GM12878 (cell line): ENCODE results near the gene FOSL1. TPM values are rescaled to one million over a fixed set of nuclear protein-coding genes. Genes with fewer than 3 reads are reported as not detected.
A peak's percentile ranks its signal among the peaks of the same experiment; 100 is the strongest.

Experiments used
- ATAC-seq: fragments of 200-7000 bp; cut with Tn5 transposase; 3 replicates; pipeline ENCODE4 v1.9.1; 2020; ENCODE audit warnings: mild to moderate bottlenecking, moderate library complexity
- BruUV-seq: library from RNA; stranded (reverse); fragments of 400-500 nt; replicated peaks from 2 replicates; lab custom pipeline; 2021; lab: Mats Ljungman, UMichigan
- CTCF ChIA-PET: fragments of 300-600 bp; sonication (Branson Sonifier 250); formaldehyde crosslinking; extraction: SDS; loops from one replicate; lab custom pipeline; 2021; ENCODE audit warnings: inconsistent platforms; lab: Yijun Ruan, JAX
- POLR2A ChIA-PET: fragments of 350-600 bp; formaldehyde crosslinking; extraction: SDS; loops from one replicate; lab custom pipeline; 2021; ENCODE audit warnings: inconsistent platforms; lab: Charles Lee
- RAD21 ChIA-PET: fragments of 300-600 bp; sonication (Branson Sonifier 250); formaldehyde crosslinking; loops from one replicate; lab custom pipeline; 2023; ENCODE audit warnings: antibody characterized with exemption; ENCODE audit not compliant: unreplicated experiment; lab: Charles Lee
- SMC1A ChIA-PET: fragments of 300-600 bp; sonication (Branson Sonifier 250); formaldehyde crosslinking; loops from one replicate; lab custom pipeline; 2023; ENCODE audit not compliant: unreplicated experiment, uncharacterized antibody; lab: Charles Lee
- DNase-seq: peaks from one replicate; pipeline ENCODE4 v3.0.0-alpha.2; 2011; ENCODE audit warnings: low read depth, low spot score
- FAIRE-seq: peaks from 3 replicates; lab custom pipeline; 2011; peaks lifted over from hg19 to GRCh38; lab: Jason Lieb, UNC
- H2AFZ ChIP-seq: 2 replicates; pipeline ENCODE4 v1.6.0; 2011; ENCODE audit warnings: low read depth, low read length, control low read depth; ENCODE audit not compliant: control insufficient read depth
- H3K27ac ChIP-seq: 2 replicates; pipeline ENCODE4 v1.5.1; 2011; ENCODE audit warnings: control low read depth; ENCODE audit not compliant: control insufficient read depth, insufficient read depth
- H3K27me3 ChIP-seq, 2 experiments: replicated peaks in 1 of 2; 2 replicates each; pipeline versions ENCODE4 v1.6.0 to v1.6.1; 2011; ENCODE audit warnings: low read length in 1 of 2; ENCODE audit not compliant: control insufficient read depth in 2 of 2, insufficient read depth in 2 of 2
- H3K36me3 ChIP-seq, 2 experiments: 2 replicates each; pipeline ENCODE4 v1.5.1; 2011; ENCODE audit warnings: low read length in 1 of 2; ENCODE audit not compliant: control insufficient read depth in 2 of 2, insufficient read depth in 2 of 2
- H3K4me1 ChIP-seq: 2 replicates; pipeline ENCODE4 v1.6.1; 2011; ENCODE audit warnings: mild to moderate bottlenecking, low read length, moderate library complexity, mixed read lengths; ENCODE audit not compliant: control insufficient read depth, insufficient read depth
- H3K4me2 ChIP-seq: 2 replicates; pipeline ENCODE4 v1.6.0; 2011; ENCODE audit warnings: control low read depth; ENCODE audit not compliant: control insufficient read depth, insufficient read depth
- H3K4me3 ChIP-seq: fragments of 200-600 bp; sonication (generic); 2 replicates; pipeline ENCODE4 v1.5.1; 2016
- H3K79me2 ChIP-seq: 2 replicates; pipeline ENCODE4 v1.6.0; 2011; ENCODE audit warnings: low read length; ENCODE audit not compliant: control insufficient read depth, insufficient read depth
- H3K9ac ChIP-seq: 2 replicates; pipeline ENCODE4 v1.8.0; 2011; ENCODE audit warnings: low read length, control low read depth, mixed read lengths; ENCODE audit not compliant: control insufficient read depth, insufficient read depth
- H3K9me3 ChIP-seq: replicated peaks from 3 replicates; pipeline ENCODE4 v1.5.1; 2011; ENCODE audit warnings: mild to moderate bottlenecking, low read length; ENCODE audit not compliant: control insufficient read depth, insufficient read depth
- H4K20me1 ChIP-seq: 2 replicates; pipeline ENCODE4 v1.6.0; 2011; ENCODE audit not compliant: control insufficient read depth, insufficient read depth
- BCL11A ChIP-seq: IDR thresholded peaks from 2 replicates; pipeline ENCODE4 v1.6.1; 2011; ENCODE audit warnings: low read depth, low read length
- CBX5 ChIP-seq: sonication (generic); IDR thresholded peaks from 2 replicates; pipeline ENCODE4 v1.6.1; 2016; ENCODE audit warnings: low read depth, moderate library complexity, mild to moderate bottlenecking, inconsistent platforms
- EP300 ChIP-seq, 2 experiments: fragments of 150-350 bp in 1 of 2; IDR thresholded peaks; 2 replicates each; pipeline ENCODE4 v1.6.1; 2011 to 2012; ENCODE audit warnings: low read depth in 2 of 2, low read length in 2 of 2, borderline replicate concordance in 1 of 2, improper control_type of control experiment in 1 of 2, inconsistent platforms in 1 of 2; ENCODE audit not compliant: control insufficient read depth in 1 of 2
- HDGF ChIP-seq: fragments of 450-650 bp; IDR thresholded peaks from 2 replicates; pipeline ENCODE4 v1.6.1; 2016; ENCODE audit warnings: antibody characterized with exemption
- NFYA ChIP-seq: IDR thresholded peaks from 2 replicates; pipeline ENCODE4 v1.6.1; 2011; ENCODE audit warnings: low read depth, mild to moderate bottlenecking, low read length, improper control_type of control experiment, borderline replicate concordance
- POLR2AphosphoS2 ChIP-seq: IDR thresholded peaks from 2 replicates; pipeline ENCODE4 v1.6.1; 2011; ENCODE audit warnings: low read depth, mild to moderate bottlenecking, low read length, improper control_type of control experiment, moderate library complexity
- RAD51 ChIP-seq: fragments of 450-650 bp; IDR thresholded peaks from 2 replicates; pipeline ENCODE4 v1.6.1; 2016; ENCODE audit warnings: moderate library complexity, mild to moderate bottlenecking, inconsistent platforms
- RELA ChIP-seq: fragments of 450-650 bp; IDR thresholded peaks from 2 replicates; pipeline ENCODE4 v1.8.0; 2014; ENCODE audit warnings: borderline replicate concordance; ENCODE audit not compliant: partially characterized antibody
- RUNX3 ChIP-seq: IDR thresholded peaks from 2 replicates; pipeline ENCODE4 v1.6.1; 2012; ENCODE audit warnings: low read length, inconsistent platforms
- TCF3 ChIP-seq: IDR thresholded peaks from 2 replicates; pipeline ENCODE4 v1.6.1; 2012; ENCODE audit warnings: low read depth, mild to moderate bottlenecking, low read length, borderline replicate concordance; ENCODE audit not compliant: insufficient read depth
- ZNF207 ChIP-seq: fragments of 450-650 bp; IDR thresholded peaks from 2 replicates; pipeline ENCODE4 v1.6.1; 2014; ENCODE audit warnings: antibody characterized with exemption, mild to moderate bottlenecking, borderline replicate concordance
- whole genome bisulfite sequencing: methylation state at CpG from one replicate; pipeline ENCODE4 v1.1.6; 2016; ENCODE audit warnings: low lambda C conversion rate; ENCODE audit not compliant: insufficient replicate concordance, insufficient coverage; ENCODE audit errors: missing lambda C conversion rate; 5-methylcytosine and 5-hydroxymethylcytosine counted together
- in situ Hi-C: fragments of 300-500 bp; cut with MboI; formaldehyde crosslinking; loops from 9 replicates; pipeline ENCODE4 v1.14.3; 2018; ENCODE audit warnings: mixed read lengths
- intact Hi-C: fragments of 100-400 bp; cut with micrococcal nuclease; formaldehyde crosslinking; loops from one replicate; pipeline ENCODE4 v1.14.2; 2022; ENCODE audit not compliant: unreplicated experiment
- polyA plus RNA-seq, 11 experiments: library from polyadenylated mRNA; depleted of rRNA in 4 of 11; unstranded in 6 of 11; stranded (reverse) in 5 of 11; fragments of >200 nt; fragmentation: Nextera tagmentation in 4 of 11; fragmentation: Illumina TruSeq in 1 of 11; extraction: Ambion mirVana in 4 of 11; extraction: Trizol in 1 of 11; gene quantifications; 1 replicate in 1 of 11; 2 replicates in 10 of 11; pipeline versions ENCODE4 v1.2.1 to v1.2.3, GENCODE V29; 2011 to 2016; ENCODE audit warnings: inconsistent platforms in 2 of 11, missing spikeins in 2 of 11, low read depth in 1 of 11
- total RNA-seq, 4 experiments: library from RNA; depleted of rRNA in 3 of 4; stranded (reverse); fragments of >200 nt in 3 of 4; fragmentation: Illumina TruSeq in 1 of 4; extraction: Trizol in 1 of 4; gene quantifications; 2 replicates each; pipeline versions ENCODE4 v1.2.1 to v1.2.3, GENCODE V29; 2013 to 2021
- TF ChIP-seq, protein P1 (sequence below): fragments of 450-650 bp; formaldehyde crosslinking; IDR thresholded peaks from 2 replicates; pipeline ENCODE4 v1.5.0; 2022; ENCODE audit warnings: mild to moderate bottlenecking, missing genetic modification characterization

Gene FOSL1
- total and polyA plus RNA-seq, 10 of the 15 experiments (the other 5 are each of a cell fraction or from before 2014, with no cell fraction given): 0.82 to 5.4 (median 2.1) TPM

DNA sequence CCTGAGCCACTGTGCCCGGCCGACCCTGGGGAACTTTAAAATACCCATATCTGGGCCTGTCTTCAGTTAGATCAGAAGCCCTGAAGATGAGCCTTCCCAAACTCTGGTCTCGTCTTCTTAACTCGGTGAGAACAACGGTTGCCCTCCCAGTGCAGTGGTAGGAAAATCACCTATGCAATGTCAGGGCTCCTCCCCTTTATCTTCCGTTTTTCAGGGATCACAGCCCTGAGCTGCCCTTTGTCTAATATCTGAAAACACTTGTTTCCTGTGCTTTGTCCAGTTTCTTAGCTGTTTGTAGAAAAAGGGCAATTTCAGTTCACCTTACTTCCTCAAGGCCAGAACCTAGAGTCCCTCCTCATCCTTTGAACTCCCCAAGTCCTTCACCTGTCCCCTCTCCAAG is 28.5 kb upstream of the FOSL1 start:
- in situ Hi-C loops: no loop called here
- FAIRE-seq (peak; percentile 38), DNase-seq (no peak)
- 44% methylated on average over 6 of the region's 6 CpGs for WGBS
- SMC1A ChIA-PET: interaction anchor here (0.7 to 2.3 kb wide), 4 partner anchors 14 to 39 kb away, joined by 3 to 19 read pairs (median 6); partner anchors contain the start of gene CCDC85B
- BruUV-seq: TSS peak; percentile 68
- TF ChIP-seq TCF3 (no peak), CBX5 (no peak), ZNF207 (no peak), POLR2AphosphoS2 (no peak), EP300 (IDR thresholded peaks at IDR 0.05; ENCODE audit: borderline replicate concordance in 1 of 2, control insufficient read depth in 1 of 2, low read depth in 2 of 2, low read length in 2 of 2) (no peak), NFYA (no peak), RELA (no peak), RUNX3 (no peak), RAD51 (no peak), BCL11A (no peak), HDGF (no peak)
- TF ChIP-seq, protein P1, sequence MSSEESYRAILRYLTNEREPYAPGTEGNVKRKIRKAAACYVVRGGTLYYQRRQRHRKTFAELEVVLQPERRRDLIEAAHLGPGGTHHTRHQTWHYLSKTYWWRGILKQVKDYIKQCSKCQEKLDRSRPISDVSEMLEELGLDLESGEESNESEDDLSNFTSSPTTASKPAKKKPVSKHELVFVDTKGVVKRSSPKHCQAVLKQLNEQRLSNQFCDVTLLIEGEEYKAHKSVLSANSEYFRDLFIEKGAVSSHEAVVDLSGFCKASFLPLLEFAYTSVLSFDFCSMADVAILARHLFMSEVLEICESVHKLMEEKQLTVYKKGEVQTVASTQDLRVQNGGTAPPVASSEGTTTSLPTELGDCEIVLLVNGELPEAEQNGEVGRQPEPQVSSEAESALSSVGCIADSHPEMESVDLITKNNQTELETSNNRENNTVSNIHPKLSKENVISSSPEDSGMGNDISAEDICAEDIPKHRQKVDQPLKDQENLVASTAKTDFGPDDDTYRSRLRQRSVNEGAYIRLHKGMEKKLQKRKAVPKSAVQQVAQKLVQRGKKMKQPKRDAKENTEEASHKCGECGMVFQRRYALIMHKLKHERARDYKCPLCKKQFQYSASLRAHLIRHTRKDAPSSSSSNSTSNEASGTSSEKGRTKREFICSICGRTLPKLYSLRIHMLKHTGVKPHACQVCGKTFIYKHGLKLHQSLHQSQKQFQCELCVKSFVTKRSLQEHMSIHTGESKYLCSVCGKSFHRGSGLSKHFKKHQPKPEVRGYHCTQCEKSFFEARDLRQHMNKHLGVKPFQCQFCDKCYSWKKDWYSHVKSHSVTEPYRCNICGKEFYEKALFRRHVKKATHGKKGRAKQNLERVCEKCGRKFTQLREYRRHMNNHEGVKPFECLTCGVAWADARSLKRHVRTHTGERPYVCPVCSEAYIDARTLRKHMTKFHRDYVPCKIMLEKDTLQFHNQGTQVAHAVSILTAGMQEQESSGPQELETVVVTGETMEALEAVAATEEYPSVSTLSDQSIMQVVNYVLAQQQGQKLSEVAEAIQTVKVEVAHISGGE: no peak
- TF ChIP-seq, all 136 proteins: peak for 0
- no peaks in the 10 kb centered on the region for H3K27me3 ChIP-seq
- H3K36me3 ChIP-seq: no peaks in the 10 kb centered on the region
- H3K79me2 ChIP-seq: no peaks in the 10 kb centered on the region
- H3K27ac ChIP-seq: peak overlapping the region; percentile 99
- POLR2A ChIA-PET: interaction anchor here (1.0 to 3.1 kb wide), 10 partner anchors 8 to 41 kb away, joined by 3 to 29 read pairs (median 5); partner anchors contain the start of genes CCDC85B and FOSL1
- H3K4me2 ChIP-seq: peak overlapping the region; percentile 92
- peaks cover 20% of the 10 kb centered on the region for H3K4me1 ChIP-seq
- H4K20me1 ChIP-seq: no peaks in the 10 kb centered on the region
- no peaks in the 10 kb centered on the region for H3K9me3 ChIP-seq
- peak overlapping the region; percentile 6 for H2AFZ ChIP-seq
- RAD21 ChIA-PET: interaction anchor here (0.5 to 1.6 kb wide), 7 partner anchors 27 to 207 kb away, joined by 3 to 9 read pairs (median 3); partner anchors contain the start of genes BANF1, CCDC85B and EIF1AD
- CTCF ChIA-PET: interaction anchor here (1.0 to 2.0 kb wide), 4 partner anchors 35 to 58 kb away, joined by 4 to 7 read pairs (median 6); partner anchors contain the start of gene CCDC85B
- peak; percentile 36 for ATAC-seq
- H3K4me3 ChIP-seq: peak overlapping the region; percentile 65; the same call in 1 of the 2 replicates
- intact Hi-C loops: loop anchor here (5.0 kb wide), 1 partner anchor 36 kb away; the partner anchor contains the start of gene CCDC85B
- peak overlapping the region; percentile 83 for H3K9ac ChIP-seq
